GM15510 (cell line): ENCODE measurements around the gene CHRNB1.

ENCODE experiments used
- POLR2A ChIP-seq: IDR thresholded peaks from 3 replicates; pipeline ENCODE4 v1.6.1; 2011; ENCODE audit warnings: borderline replicate concordance; ENCODE audit not compliant: insufficient read length; ENCODE audit errors: extremely low read depth

CHRNB1 gene

GRCh38 chr17:7502171-7502847, 57.4 kb downstream of the CHRNB1 start:
- no peak for TF ChIP-seq POLR2A

- no peak for TF ChIP-seq POLR2A
Observed at GRCh38 chr17:7502987-7503386, 58.1 kb downstream of the CHRNB1 start.

- no peak for TF ChIP-seq POLR2A
Observed at GRCh38 chr17:7503521-7503920, 58.7 kb downstream of the CHRNB1 start.
